Chondrocyte (in vitro differentiated cells): Measurements from ENCODE around the gene BPHL. TPM values are rescaled to one million over a fixed set of nuclear protein-coding genes. Genes with fewer than 3 reads are reported as not detected.

Experiments used
- DNase-seq: peaks from one replicate; pipeline ENCODE4 v3.0.0; 2021; ENCODE audit warnings: mixed read lengths, low spot score
- H3K27ac Mint-ChIP-seq: one replicate; pipeline ENCODE4 v1.8.0; 2021; ENCODE audit warnings: mild to moderate bottlenecking, moderate library complexity, mixed read lengths; ENCODE audit not compliant: unreplicated experiment
- H3K27me3 Mint-ChIP-seq: 2 replicates; pipeline ENCODE4 v1.8.0; 2021; ENCODE audit warnings: low read depth, mixed read lengths
- H3K36me3 Mint-ChIP-seq: 2 replicates; pipeline ENCODE4 v1.8.0; 2021; ENCODE audit warnings: low read depth, mixed read lengths
- H3K4me1 Mint-ChIP-seq: 2 replicates; pipeline ENCODE4 v1.8.0; 2021; ENCODE audit warnings: low read depth, mild to moderate bottlenecking, mixed read lengths
- H3K4me3 Mint-ChIP-seq: one replicate; pipeline ENCODE4 v1.8.0; 2021; ENCODE audit warnings: mild to moderate bottlenecking, moderate library complexity, mixed read lengths; ENCODE audit not compliant: unreplicated experiment
- H3K9me3 Mint-ChIP-seq: 2 replicates; pipeline ENCODE4 v1.8.0; 2021; ENCODE audit warnings: low read depth, mixed read lengths
- CTCF ChIP-seq: fragments of 200-600 bp; sonication (generic); IDR thresholded peaks from 2 replicates; pipeline ENCODE4 v1.5.0; 2021; ENCODE audit warnings: antibody characterized with exemption, mild to moderate bottlenecking, moderate library complexity
- long read RNA-seq: library from polyadenylated mRNA; stranded (forward); transcript quantifications from one replicate; pipeline ENCODE4 v2.0.0, GENCODE V29; 2021
- total RNA-seq: library from RNA; stranded (reverse); gene quantifications from 3 replicates; pipeline ENCODE4 v1.2.1, GENCODE V29; 2021

Gene BPHL
- 22.1 to 26.2 TPM (median 22.3 TPM) in 3 replicates for total RNA-seq
- long read RNA-seq, transcript BPHL-203 (7 exons, 1,928 nt) = major isoform, 18 of 35 reads
- long read RNA-seq, transcript BPHL-205 (8 exons, 1,563 nt) = minor isoform, 8 of 35 reads
- long read RNA-seq, partial matches to known transcripts = 1 of 35 reads
- long read RNA-seq, other reads (novel, unspliced or antisense) = 8 of 35 reads

DNA sequence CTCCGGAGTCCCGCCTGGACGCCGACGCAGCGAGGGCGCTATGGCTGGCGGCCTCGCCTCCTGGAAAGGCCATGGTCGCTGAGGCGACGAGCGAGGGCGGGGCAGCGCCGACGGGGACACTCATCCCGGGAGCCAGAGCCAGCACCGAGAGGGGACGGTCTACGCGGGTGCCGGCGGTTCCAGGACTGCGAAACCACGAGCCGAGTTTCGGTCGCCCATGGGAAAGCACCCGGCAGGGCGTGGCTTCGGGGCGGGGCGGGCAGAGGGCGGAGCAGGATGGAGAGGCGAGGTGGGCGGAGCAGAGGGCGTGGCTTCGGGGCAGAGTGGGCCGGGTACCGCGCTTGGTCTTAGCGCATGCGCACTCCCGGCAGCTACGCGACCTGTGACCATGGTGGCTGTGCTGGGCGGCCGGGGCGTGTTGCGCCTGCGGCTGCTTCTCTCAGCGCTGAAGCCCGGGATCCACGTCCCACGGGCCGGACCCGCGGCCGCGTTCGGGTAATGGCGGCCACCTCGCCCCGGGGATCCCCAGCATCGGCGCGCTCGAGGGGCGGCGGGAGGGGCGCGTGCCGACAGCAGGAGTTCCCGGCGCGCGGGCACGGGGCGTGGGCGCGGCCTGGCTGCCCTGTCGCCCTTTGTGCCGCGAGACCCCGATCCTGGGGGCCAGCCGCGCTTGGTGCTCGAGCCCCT is at the start of gene BPHL:
Gene BPHL, plus strand, starts transcription at position 359 of the 687 bp plus-strand sequence. Its CDS starts 30 bp downstream, at position 389.
- peak; percentile 99 for DNase-seq
- Mint-ChIP-seq H3K36me3 (peaks cover 1% of the 10 kb centered on the region), H3K4me1 (peaks cover 21% of the 10 kb centered on the region), H3K4me3 (peak within 1 kb of the TSS; percentile 72), H3K9me3 (no peaks in the 10 kb centered on the region), H3K27ac (peak within 1 kb of the TSS; percentile 86), H3K27me3 (no peaks in the 10 kb centered on the region)
- peak; percentile 35 for TF ChIP-seq CTCF

GRCh38 chr6:3071568-3071967 is 46.9 kb upstream of the BPHL start:
- H3K9me3 Mint-ChIP-seq = no peaks in the 10 kb centered on the region
- H3K27me3 Mint-ChIP-seq = no peaks in the 10 kb centered on the region
- no peak overlapping the region for H3K4me3 Mint-ChIP-seq
- no peak for TF ChIP-seq CTCF
- H3K36me3 Mint-ChIP-seq = peaks cover under 1% of the 10 kb centered on the region
- no peak for DNase-seq
- no peak overlapping the region for H3K27ac Mint-ChIP-seq
- peaks cover 58% of the 10 kb centered on the region for H3K4me1 Mint-ChIP-seq

DNA sequence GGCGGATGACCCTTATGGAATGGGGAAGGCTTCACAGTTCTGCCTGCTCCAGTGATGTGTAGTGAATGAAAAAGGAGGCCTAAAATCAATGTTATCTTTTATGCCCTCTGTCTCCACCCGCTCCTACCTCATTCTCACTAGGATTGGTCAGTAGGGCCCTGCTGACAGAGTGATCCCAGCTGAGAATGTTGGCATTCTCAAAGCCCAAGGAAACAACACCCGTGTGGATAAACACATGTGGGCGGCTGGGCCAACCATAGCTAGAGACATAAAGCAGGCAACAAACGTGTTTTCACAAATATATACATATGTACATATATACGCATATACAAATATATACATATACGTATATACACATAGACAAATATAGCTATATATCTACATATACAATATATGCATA is 45.7 kb upstream of the BPHL start:
- no peak for DNase-seq
- H3K27ac Mint-ChIP-seq = no peak overlapping the region
- H3K9me3 Mint-ChIP-seq = no peaks in the 10 kb centered on the region
- TF ChIP-seq CTCF = no peak
- H3K36me3 Mint-ChIP-seq = peaks cover 10% of the 10 kb centered on the region
- H3K4me3 Mint-ChIP-seq = no peak overlapping the region
- H3K27me3 Mint-ChIP-seq = no peaks in the 10 kb centered on the region
- H3K4me1 Mint-ChIP-seq = peaks cover 49% of the 10 kb centered on the region

- Mint-ChIP-seq H3K27me3 (no peaks in the 10 kb centered on the region), H3K36me3 (peaks cover 12% of the 10 kb centered on the region), H3K4me3 (no peak overlapping the region), H3K27ac (no peak overlapping the region), H3K9me3 (no peaks in the 10 kb centered on the region), H3K4me1 (peaks cover 45% of the 10 kb centered on the region)
- TF ChIP-seq CTCF = no peak
- DNase-seq = no peak
Observed at GRCh38 chr6:3073382-3073781, 45.1 kb upstream of the BPHL start.

- peak overlapping the region; percentile 86 for H3K27ac Mint-ChIP-seq
- peaks cover 22% of the 10 kb centered on the region for H3K36me3 Mint-ChIP-seq
- H3K4me3 Mint-ChIP-seq = no peak overlapping the region
- no peak for TF ChIP-seq CTCF
- no peak for DNase-seq
- H3K27me3 Mint-ChIP-seq = no peaks in the 10 kb centered on the region
- peaks cover 29% of the 10 kb centered on the region for H3K4me1 Mint-ChIP-seq
- H3K9me3 Mint-ChIP-seq = no peaks in the 10 kb centered on the region
Observed at GRCh38 chr6:3075772-3076113, 42.8 kb upstream of the BPHL start.
